Mesenchymal stem cell (in vitro differentiated cells and primary cell): ENCODE data around the gene PARP14.
"Not testable (repeated sequence)": the region's sequence is repeated elsewhere in the genome, so short reads cannot be mapped to it uniquely, and the experiment has no call there.

Experiments used
- DNase-seq: peaks from one replicate; pipeline ENCODE4 v3.0.0-alpha.2; 2013
- H2AFZ ChIP-seq: one replicate; pipeline ENCODE4 v1.6.1; 2013; ENCODE audit warnings: low read depth, mild to moderate bottlenecking, control low read depth, inconsistent platforms, low read length, moderate library complexity
- H2AK5ac ChIP-seq: 2 replicates; pipeline ENCODE4 v1.6.1; 2013; ENCODE audit warnings: low read length, moderate library complexity, mild to moderate bottlenecking, inconsistent platforms; ENCODE audit not compliant: severe bottlenecking
- H2BK120ac ChIP-seq: one replicate; pipeline ENCODE4 v1.6.1; 2013; ENCODE audit warnings: low read depth, mild to moderate bottlenecking, inconsistent platforms, low read length, moderate library complexity
- H2BK12ac ChIP-seq, 2 experiments: one replicate each; pipeline ENCODE4 v1.6.1; 2013; ENCODE audit warnings: inconsistent platforms in 2 of 2, low read length in 2 of 2, mild to moderate bottlenecking in 2 of 2, moderate library complexity in 2 of 2, control low read depth in 1 of 2
- H2BK15ac ChIP-seq: one replicate; pipeline ENCODE4 v1.6.1; 2013; ENCODE audit warnings: mild to moderate bottlenecking, low read depth, inconsistent platforms; ENCODE audit not compliant: poor library complexity, severe bottlenecking
- H2BK5ac ChIP-seq: 2 replicates; pipeline ENCODE4 v1.6.1; 2013; ENCODE audit warnings: low read depth, mild to moderate bottlenecking, low read length, control low read depth, inconsistent platforms; ENCODE audit not compliant: poor library complexity, severe bottlenecking
- H3K14ac ChIP-seq, 2 experiments: one replicate each; pipeline ENCODE4 v1.6.1; 2013; ENCODE audit warnings: inconsistent platforms in 2 of 2, low read length in 2 of 2, control low read depth in 1 of 2, mild to moderate bottlenecking in 1 of 2, moderate library complexity in 1 of 2
- H3K18ac ChIP-seq, 2 experiments: one replicate each; pipeline ENCODE4 v1.6.1; 2013; ENCODE audit warnings: inconsistent platforms in 2 of 2, low read length in 2 of 2, control low read depth in 1 of 2, low read depth in 1 of 2, mild to moderate bottlenecking in 1 of 2
- H3K23ac ChIP-seq, 2 experiments: one replicate each; pipeline ENCODE4 v1.6.1; 2013; ENCODE audit warnings: inconsistent platforms in 2 of 2, low read length in 2 of 2, mild to moderate bottlenecking in 2 of 2, moderate library complexity in 2 of 2, control low read depth in 1 of 2
- H3K27ac ChIP-seq: 2 replicates; pipeline ENCODE4 v1.5.1; 2013; ENCODE audit warnings: mild to moderate bottlenecking, moderate library complexity, low read length, control low read depth, inconsistent platforms; ENCODE audit not compliant: poor library complexity, severe bottlenecking
- H3K27me3 ChIP-seq, 2 experiments: 2 replicates each; pipeline versions ENCODE4 v1.6.1 to v1.7.0; 2013; ENCODE audit warnings: low read length in 2 of 2, mild to moderate bottlenecking in 2 of 2, moderate library complexity in 2 of 2, control low read depth in 1 of 2, inconsistent platforms in 1 of 2; ENCODE audit not compliant: control insufficient read depth in 1 of 2, insufficient read depth in 1 of 2
- H3K36me3 ChIP-seq, 2 experiments: 2 replicates each; pipeline versions ENCODE4 v1.6.1 to v1.7.0; 2013; ENCODE audit warnings: low read length in 2 of 2, control low read depth in 1 of 2, inconsistent platforms in 1 of 2, low read depth in 1 of 2, mild to moderate bottlenecking in 1 of 2; ENCODE audit not compliant: insufficient read depth in 2 of 2, control insufficient read depth in 1 of 2
- H3K4ac ChIP-seq, 2 experiments: one replicate each; pipeline ENCODE4 v1.6.1; 2013; ENCODE audit warnings: inconsistent platforms in 2 of 2, low read length in 2 of 2, mild to moderate bottlenecking in 2 of 2, moderate library complexity in 2 of 2, control low read depth in 1 of 2, low read depth in 1 of 2
- H3K4me1 ChIP-seq: 2 replicates; pipeline ENCODE4 v1.6.1; 2013; ENCODE audit warnings: low read depth, low read length, control low read depth; ENCODE audit not compliant: control insufficient read depth, insufficient read depth
- H3K4me2 ChIP-seq: 2 replicates; pipeline ENCODE4 v1.6.1; 2013; ENCODE audit warnings: low read length, mild to moderate bottlenecking, inconsistent platforms; ENCODE audit not compliant: poor library complexity, severe bottlenecking
- H3K4me3 ChIP-seq, 2 experiments: 2 replicates each; pipeline versions ENCODE4 v1.5.1 to v1.7.0; 2013; ENCODE audit warnings: low read length in 2 of 2, mild to moderate bottlenecking in 2 of 2, control low read depth in 1 of 2, low read depth in 1 of 2; ENCODE audit not compliant: insufficient read depth in 1 of 2
- H3K79me1 ChIP-seq: replicated peaks from 2 replicates; pipeline ENCODE4 v1.6.1; 2013; ENCODE audit warnings: mild to moderate bottlenecking, control low read depth, low read length, inconsistent platforms; ENCODE audit not compliant: poor library complexity, severe bottlenecking
- H3K9ac ChIP-seq: 2 replicates; pipeline ENCODE4 v1.7.0; 2013; ENCODE audit warnings: mild to moderate bottlenecking, low read length, moderate library complexity
- H3K9me3 ChIP-seq: 2 replicates; pipeline ENCODE4 v1.7.0; 2013; ENCODE audit warnings: mild to moderate bottlenecking, low read length; ENCODE audit not compliant: control insufficient read depth
- H4K8ac ChIP-seq: one replicate; pipeline ENCODE4 v1.6.1; 2013; ENCODE audit warnings: inconsistent platforms, mild to moderate bottlenecking, low read length, moderate library complexity
- H4K91ac ChIP-seq: one replicate; pipeline ENCODE4 v1.6.1; 2013; ENCODE audit warnings: mild to moderate bottlenecking, low read length, inconsistent platforms
- WGBS: methylation state at CpG from one replicate; pipeline ENCODE4 v1.1.7; 2013; ENCODE audit warnings: mixed read lengths; 5-methylcytosine and 5-hydroxymethylcytosine counted together

Gene PARP14

GRCh38 chr3:122705379-122705778 lies 24.7 kb downstream of the PARP14 start:
- no peak for DNase-seq
- Histone ChIP-seq H3K27ac (no peak overlapping the region), H2BK5ac (no peak overlapping the region), H2BK12ac (no peak overlapping the region), H3K18ac (no peak overlapping the region), H2BK15ac (no peak overlapping the region), H3K79me1 (peaks cover 5% of the 10 kb centered on the region), H3K4me3 (no peak overlapping the region), H3K36me3 (peaks cover 11 to 76% of the 10 kb centered on the region in 2 experiments), H3K14ac (no peak overlapping the region), H3K23ac (no peak overlapping the region), H3K4ac (no peak overlapping the region), H3K4me2 (no peak overlapping the region), H3K27me3 (no peaks in the 10 kb centered on the region), H4K91ac (no peak overlapping the region), H2BK120ac (no peak overlapping the region), H2AK5ac (no peak overlapping the region), H3K9me3 (no peaks in the 10 kb centered on the region), H4K8ac (no peak overlapping the region), H3K9ac (no peak overlapping the region), H2AFZ (no peak overlapping the region), H3K4me1 (no peaks in the 10 kb centered on the region)
- no CpG with 5 or more reads among the region's 1 CpG for WGBS

GRCh38 chr3:122710616-122711251 lies 30.1 kb downstream of the PARP14 start:
- not testable (repeated sequence) for H3K18ac ChIP-seq, H4K91ac ChIP-seq, H2BK15ac ChIP-seq, H3K27ac ChIP-seq, DNase-seq, H3K14ac ChIP-seq, H2AFZ ChIP-seq, H3K4me3 ChIP-seq, H2BK5ac ChIP-seq, H3K79me1 ChIP-seq, H4K8ac ChIP-seq, H2AK5ac ChIP-seq, H3K27me3 ChIP-seq, H3K4me2 ChIP-seq, H3K9ac ChIP-seq, H2BK12ac ChIP-seq, H3K23ac ChIP-seq, H3K4me1 ChIP-seq, H2BK120ac ChIP-seq, H3K4ac ChIP-seq, H3K9me3 ChIP-seq
- peaks cover 9 to 62% of the 10 kb centered on the region in 2 experiments for H3K36me3 ChIP-seq
- no CpG with 5 or more reads among the region's 1 CpG for WGBS

- no peak overlapping the region for H3K23ac ChIP-seq
- no peak overlapping the region for H2AFZ ChIP-seq
- no peak overlapping the region for H2BK12ac ChIP-seq
- H3K4me1 ChIP-seq, result no peaks in the 10 kb centered on the region
- no peaks in the 10 kb centered on the region for H3K27me3 ChIP-seq
- no peak overlapping the region for H3K27ac ChIP-seq
- no peaks in the 10 kb centered on the region for H3K9me3 ChIP-seq
- no peak overlapping the region for H3K4me2 ChIP-seq
- H3K4me3 ChIP-seq, result no peak overlapping the region
- no peak overlapping the region for H3K4ac ChIP-seq
- no peak overlapping the region for H2BK5ac ChIP-seq
- 85% methylated on average over 3 of the region's 3 CpGs for WGBS
- no peak overlapping the region for H3K18ac ChIP-seq
- peaks cover 13 to 71% of the 10 kb centered on the region in 2 experiments for H3K36me3 ChIP-seq
- no peaks in the 10 kb centered on the region for H3K79me1 ChIP-seq
- H3K9ac ChIP-seq, result no peak overlapping the region
- H3K14ac ChIP-seq, result peak overlapping the region in 1 of 2 experiments; percentile 11
- H2AK5ac ChIP-seq, result no peak overlapping the region
- H2BK15ac ChIP-seq, result no peak overlapping the region
- no peak overlapping the region for H2BK120ac ChIP-seq
- no peak for DNase-seq
- no peak overlapping the region for H4K8ac ChIP-seq
- no peak overlapping the region for H4K91ac ChIP-seq
These were observed 33.6 kb downstream of the PARP14 start for GRCh38 chr3:122714273-122714672.

- no peak overlapping the region for H3K23ac ChIP-seq
- no peak overlapping the region for H2BK120ac ChIP-seq
- H3K9me3 ChIP-seq, result no peaks in the 10 kb centered on the region
- H2BK5ac ChIP-seq, result no peak overlapping the region
- no peak overlapping the region for H3K4me3 ChIP-seq
- H3K4ac ChIP-seq, result no peak overlapping the region
- no peak overlapping the region for H3K14ac ChIP-seq
- no peak overlapping the region for H2AK5ac ChIP-seq
- H3K9ac ChIP-seq, result no peak overlapping the region
- H2BK12ac ChIP-seq, result no peak overlapping the region
- no peak for DNase-seq
- H3K4me2 ChIP-seq, result no peak overlapping the region
- no peak overlapping the region for H2AFZ ChIP-seq
- H3K36me3 ChIP-seq, result peaks cover 17 to 90% of the 10 kb centered on the region in 2 experiments
- no peaks in the 10 kb centered on the region for H3K27me3 ChIP-seq
- no peaks in the 10 kb centered on the region for H3K4me1 ChIP-seq
- 98% methylated on average over 4 of the region's 4 CpGs for WGBS
- no peak overlapping the region for H4K8ac ChIP-seq
- H4K91ac ChIP-seq, result no peak overlapping the region
- H3K79me1 ChIP-seq, result no peaks in the 10 kb centered on the region
- no peak overlapping the region for H2BK15ac ChIP-seq
- H3K18ac ChIP-seq, result no peak overlapping the region
- no peak overlapping the region for H3K27ac ChIP-seq
These were observed 36.0 kb downstream of the PARP14 start for GRCh38 chr3:122716667-122717066.
